SW 1271 (cell line): ENCODE results near the gene HMGCL.
"Not testable (repeated sequence)": the region's sequence is repeated elsewhere in the genome, so short reads cannot be mapped to it uniquely, and the experiment has no call there.

Experiments
- DNase-seq, 2 experiments: peaks; one replicate each; lab custom pipeline; 2025; lab: John Stamatoyannopoulos, UW

The HMGCL gene

GRCh38 chr1:23826590-23826989 lies 1.4 kb upstream of the HMGCL start:
- not testable (repeated sequence) for DNase-seq

- no peak for DNase-seq
These were observed 713 bp upstream of the HMGCL start for GRCh38 chr1:23825762-23826522.

- no peak for DNase-seq
These were observed 536 bp downstream of the HMGCL start for GRCh38 chr1:23824711-23825075.

- DNase-seq, result no peak
These were observed 1.5 kb downstream of the HMGCL start for GRCh38 chr1:23823767-23824166.

- DNase-seq, result no peak
These were observed 7.6 kb downstream of the HMGCL start for GRCh38 chr1:23817633-23818032.

- no peak for DNase-seq
These were observed 8.3 kb downstream of the HMGCL start for GRCh38 chr1:23816906-23817305.

- no peak for DNase-seq
These were observed 8.9 kb downstream of the HMGCL start for GRCh38 chr1:23816361-23816760.

GRCh38 chr1:23814016-23814415 lies 11.2 kb downstream of the HMGCL start:
- DNase-seq, result no peak

GRCh38 chr1:23810818-23811540 lies 14.2 kb downstream of the HMGCL start:
- no peak for DNase-seq

- DNase-seq, result peak in 1 of 2 experiments; percentile 42
These were observed 15.5 kb downstream of the HMGCL start for GRCh38 chr1:23809751-23810171.

- DNase-seq, result no peak
These were observed 17.8 kb downstream of the HMGCL start for GRCh38 chr1:23807453-23807852.

GRCh38 chr1:23806280-23806679 lies 18.9 kb downstream of the HMGCL start:
- no peak for DNase-seq

GRCh38 chr1:23805025-23805424 lies 20.2 kb downstream of the HMGCL start:
- no peak for DNase-seq

- DNase-seq, result no peak
These were observed 20.9 kb downstream of the HMGCL start for GRCh38 chr1:23804183-23804835.

GRCh38 chr1:23803674-23804073 lies 21.6 kb downstream of the HMGCL start:
- no peak for DNase-seq

GRCh38 chr1:23802809-23803342 lies 22.4 kb downstream of the HMGCL start:
- not testable (repeated sequence) for DNase-seq

- no peak for DNase-seq
These were observed 23.4 kb downstream of the HMGCL start for GRCh38 chr1:23801876-23802275.

- DNase-seq, result no peak
These were observed 23.9 kb downstream of the HMGCL start for GRCh38 chr1:23801338-23801748.

- DNase-seq, result peak; percentile 69 to 85
These were observed 24.6 kb downstream of the HMGCL start, which contains the start of gene GALE for GRCh38 chr1:23800400-23801337. Gene GALE, minus strand, starts transcription at chr1:23800754. Its CDS starts 1,747 bp downstream, at chr1:23799007.

- peak; percentile 74 to 86 for DNase-seq
These were observed 25.4 kb downstream of the HMGCL start for GRCh38 chr1:23799570-23800399.

- DNase-seq, result no peak
These were observed 26.0 kb downstream of the HMGCL start for GRCh38 chr1:23799255-23799569.
